SK-N-SH treated with all-trans-retinoic acid at 6 μM for 48 hours (cell line): Measurements from ENCODE around the gene HOMER1.

ENCODE experiments used
- TCF4 ChIP-seq: fragments of 250-450 bp; sonication (Bioruptor Pico); IDR thresholded peaks from 2 replicates; pipeline ENCODE4 v1.8.0; 2021; ENCODE audit warnings: mild to moderate bottlenecking, moderate library complexity, borderline replicate concordance
- ZFP3 ChIP-seq: fragments of 250-450 bp; sonication (Bioruptor Pico); IDR thresholded peaks from 2 replicates; pipeline ENCODE4 v1.5.0; 2020; ENCODE audit warnings: mild to moderate bottlenecking, moderate library complexity

GRCh38 chr5:79540939-79541338 is 27.0 kb upstream of the HOMER1 start:
- TF ChIP-seq ZFP3 (CRISPR knock-in tag) (no peak), TCF4 (no peak)
